ENCODE measurements around the gene TNFRSF9.
A peak's percentile ranks its signal among the peaks of the same experiment; 100 is the strongest.
"Not testable (repeated sequence)": the region's sequence is repeated elsewhere in the genome, so short reads cannot be mapped to it uniquely, and the experiment has no call there.

Gene TNFRSF9

GRCh38 chr1:7922301-7922700, 18.3 kb downstream of the TNFRSF9 start:
- Histone ChIP-seq H3K9me3 (no peaks in the 10 kb centered on the region), H3K27ac (peak overlapping the region; percentile 52 to 67), H3K4me1 (peaks cover 0 to 10% (median 0%) of the 10 kb centered on the region in 4 donors), H3K4me3 (peak overlapping the region in 1 of 2 donors; percentile 12), H3K36me3 (no peaks in the 10 kb centered on the region), H3K27me3 (peaks cover 0 to 10% of the 10 kb centered on the region in 2 donors)
- intact Hi-C loops (cut with DNase I; ENCODE audit: low total_unique reads), result no loop called here
- TF ChIP-seq CTCF (IDR thresholded peaks at IDR 0.05), result no peak
- DNase-seq, result no peak

GRCh38 chr1:7921796-7922195, 18.8 kb downstream of the TNFRSF9 start:
- Histone ChIP-seq H3K4me1 (peaks cover 0 to 10% (median 0%) of the 10 kb centered on the region in 4 donors), H3K9me3 (no peaks in the 10 kb centered on the region), H3K4me3 (peak overlapping the region; percentile 2 to 12), H3K36me3 (no peaks in the 10 kb centered on the region), H3K27me3 (peaks cover 0 to 5% of the 10 kb centered on the region in 2 donors), H3K27ac (peak overlapping the region; percentile 52 to 67)
- no peak for DNase-seq
- intact Hi-C loops (cut with DNase I; ENCODE audit: low total_unique reads), result no loop called here
- TF ChIP-seq CTCF (IDR thresholded peaks at IDR 0.05), result no peak

GRCh38 chr1:7919880-7920279, 20.8 kb downstream of the TNFRSF9 start:
- Histone ChIP-seq H3K4me1 (peaks cover 0 to 10% (median 0%) of the 10 kb centered on the region in 4 donors), H3K27me3 (peaks cover 0 to 2% of the 10 kb centered on the region in 2 donors), H3K4me3 (no peak overlapping the region), H3K36me3 (no peaks in the 10 kb centered on the region), H3K27ac (no peak overlapping the region), H3K9me3 (no peaks in the 10 kb centered on the region)
- no peak for DNase-seq
- intact Hi-C loops (cut with DNase I; ENCODE audit: low total_unique reads), result no loop called here
- no peak for TF ChIP-seq CTCF (IDR thresholded peaks at IDR 0.05)

- H3K36me3 ChIP-seq; H3K27me3 ChIP-seq; DNase-seq; H3K4me1 ChIP-seq; H3K9me3 ChIP-seq; H3K27ac ChIP-seq; intact Hi-C loops (cut with DNase I; ENCODE audit: low total_unique reads); H3K4me3 ChIP-seq: not testable (repeated sequence)
These were observed 22.7 kb downstream of the TNFRSF9 start for GRCh38 chr1:7917971-7918370.

- no peaks in the 10 kb centered on the region for H3K4me1 ChIP-seq
- H3K27me3 ChIP-seq, result peaks cover 0 to 6% of the 10 kb centered on the region in 2 donors
- no peak for TF ChIP-seq CTCF (IDR thresholded peaks at IDR 0.05)
- no peaks in the 10 kb centered on the region for H3K36me3 ChIP-seq
- no peak overlapping the region for H3K4me3 ChIP-seq
- H3K27ac ChIP-seq, result no peak overlapping the region
- DNase-seq, result no peak
- intact Hi-C loops (cut with DNase I; ENCODE audit: low total_unique reads), result no loop called here
- H3K9me3 ChIP-seq, result no peaks in the 10 kb centered on the region
These were observed 24.2 kb downstream of the TNFRSF9 start for GRCh38 chr1:7916501-7916830.

- H3K4me3 ChIP-seq, result no peak overlapping the region
- intact Hi-C loops (cut with DNase I; ENCODE audit: low total_unique reads), result no loop called here
- no peaks in the 10 kb centered on the region for H3K9me3 ChIP-seq
- H3K27ac ChIP-seq, result no peak overlapping the region
- H3K36me3 ChIP-seq, result no peaks in the 10 kb centered on the region
- peaks cover 0 to 6% of the 10 kb centered on the region in 2 donors for H3K27me3 ChIP-seq
- no peak for DNase-seq
- TF ChIP-seq CTCF (IDR thresholded peaks at IDR 0.05), result no peak
- no peaks in the 10 kb centered on the region for H3K4me1 ChIP-seq
These were observed 24.7 kb downstream of the TNFRSF9 start for GRCh38 chr1:7915826-7916500.
